GM12874 (cell line): ENCODE measurements around the gene PLPP1.

Source experiments
- TF ChIP-seq, protein P1 (sequence below): IDR thresholded peaks from 2 replicates; pipeline ENCODE4 v1.5.1; 2011; ENCODE audit warnings: low read depth, mild to moderate bottlenecking, control low read depth, low read length, moderate library complexity; ENCODE audit not compliant: insufficient read depth

The PLPP1 gene

DNA sequence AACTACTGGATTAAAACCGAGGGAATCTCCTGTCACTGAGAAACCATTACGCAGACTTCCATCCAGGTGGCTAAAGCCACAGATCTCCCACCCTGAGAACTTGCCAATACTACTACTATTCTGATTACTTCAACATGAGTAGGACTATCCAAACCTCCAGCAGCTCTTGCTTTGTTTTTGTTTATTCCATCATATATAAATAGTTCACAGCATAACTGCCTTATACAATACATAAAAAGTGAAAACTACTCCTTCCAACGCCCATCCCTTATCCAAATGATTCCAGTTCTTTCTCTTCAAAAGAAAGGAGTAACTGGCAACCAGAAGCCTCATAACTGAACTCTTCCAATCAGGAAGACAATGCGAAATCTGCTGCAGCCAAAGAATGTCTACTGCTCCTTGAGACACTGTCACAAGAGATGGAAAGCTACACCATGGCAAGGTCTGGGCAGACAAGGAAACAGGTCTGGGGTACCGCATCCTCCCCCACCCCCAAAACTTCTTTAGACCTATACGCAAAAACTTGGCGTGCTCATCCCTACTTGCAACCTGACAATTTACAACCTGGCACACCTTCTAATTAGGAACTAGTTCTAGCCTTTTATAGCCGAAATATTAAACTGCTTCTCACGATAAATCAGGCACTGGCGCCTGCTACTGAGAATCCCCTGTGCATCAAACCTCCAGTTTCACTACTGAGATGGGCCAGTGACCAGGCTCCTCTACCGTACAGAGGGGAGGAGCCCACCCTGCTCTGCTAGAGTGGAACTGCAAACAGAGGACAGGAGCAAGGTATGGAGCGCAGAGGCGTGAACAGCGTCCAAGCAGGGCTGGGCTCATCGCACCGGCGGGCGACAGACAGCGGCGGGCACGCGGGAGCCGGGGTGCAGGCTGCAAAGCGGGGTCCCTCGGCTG, 986 bp downstream of the PLPP1 start:
- TF ChIP-seq, protein P1, sequence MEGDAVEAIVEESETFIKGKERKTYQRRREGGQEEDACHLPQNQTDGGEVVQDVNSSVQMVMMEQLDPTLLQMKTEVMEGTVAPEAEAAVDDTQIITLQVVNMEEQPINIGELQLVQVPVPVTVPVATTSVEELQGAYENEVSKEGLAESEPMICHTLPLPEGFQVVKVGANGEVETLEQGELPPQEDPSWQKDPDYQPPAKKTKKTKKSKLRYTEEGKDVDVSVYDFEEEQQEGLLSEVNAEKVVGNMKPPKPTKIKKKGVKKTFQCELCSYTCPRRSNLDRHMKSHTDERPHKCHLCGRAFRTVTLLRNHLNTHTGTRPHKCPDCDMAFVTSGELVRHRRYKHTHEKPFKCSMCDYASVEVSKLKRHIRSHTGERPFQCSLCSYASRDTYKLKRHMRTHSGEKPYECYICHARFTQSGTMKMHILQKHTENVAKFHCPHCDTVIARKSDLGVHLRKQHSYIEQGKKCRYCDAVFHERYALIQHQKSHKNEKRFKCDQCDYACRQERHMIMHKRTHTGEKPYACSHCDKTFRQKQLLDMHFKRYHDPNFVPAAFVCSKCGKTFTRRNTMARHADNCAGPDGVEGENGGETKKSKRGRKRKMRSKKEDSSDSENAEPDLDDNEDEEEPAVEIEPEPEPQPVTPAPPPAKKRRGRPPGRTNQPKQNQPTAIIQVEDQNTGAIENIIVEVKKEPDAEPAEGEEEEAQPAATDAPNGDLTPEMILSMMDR: no peak

DNA sequence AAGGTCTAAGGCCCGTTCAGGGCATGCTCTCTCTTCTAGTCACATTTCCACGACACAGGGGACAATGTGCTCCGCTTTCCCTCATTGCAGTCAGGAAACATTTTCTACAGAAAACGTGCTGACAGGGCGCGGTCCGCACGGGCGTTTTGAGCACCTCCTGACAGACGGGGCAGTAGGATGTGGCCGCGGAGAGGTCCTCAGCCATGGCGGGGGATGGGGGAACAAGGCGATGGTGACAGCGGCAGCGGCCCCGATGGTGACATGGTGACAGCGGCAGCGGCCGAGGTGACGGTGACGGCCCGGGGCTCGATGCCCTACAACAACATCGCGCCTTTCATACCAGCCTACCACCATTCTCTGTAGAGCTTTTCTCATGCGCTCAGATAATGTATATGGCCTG, 4.1 kb downstream of the PLPP1 start:
- TF ChIP-seq, protein P1: no peak

DNA sequence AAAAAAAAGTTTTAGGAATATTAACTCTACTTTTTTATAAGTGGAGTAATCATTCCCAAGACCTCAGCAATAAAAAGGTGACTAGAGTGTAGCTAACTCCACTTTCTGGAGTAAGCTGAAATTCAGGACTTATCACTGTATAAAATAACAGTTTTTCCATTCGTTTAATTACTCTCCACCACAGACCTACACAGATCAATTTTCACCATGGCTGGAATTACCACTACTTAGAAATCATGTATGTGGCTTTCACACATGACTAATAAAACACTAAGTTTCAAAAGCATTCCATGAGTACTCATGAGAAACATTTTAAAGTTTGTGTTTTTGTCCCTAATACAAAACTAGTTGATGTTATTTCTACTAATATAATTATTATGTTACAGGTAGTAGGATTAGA, 9.9 kb downstream of the PLPP1 start:
- TF ChIP-seq, protein P1: no peak

DNA sequence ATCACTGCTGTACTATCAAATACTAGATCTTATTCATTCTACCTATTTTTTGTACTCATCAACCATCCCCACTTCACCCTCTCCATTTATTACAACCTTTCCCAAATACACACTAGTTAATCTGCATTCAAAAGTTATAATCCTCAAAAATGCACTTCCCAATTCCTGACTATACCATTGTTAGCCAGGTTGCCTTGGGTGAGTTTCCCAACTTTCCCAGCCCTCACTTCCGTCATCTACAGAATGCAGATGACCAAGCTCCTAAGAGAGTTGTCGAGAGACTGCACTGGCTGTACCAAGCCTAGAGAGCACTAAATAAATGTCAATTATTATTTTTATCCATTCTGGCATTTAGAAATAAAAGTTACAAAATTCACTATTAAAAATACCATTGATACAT, 11.5 kb downstream of the PLPP1 start:
- TF ChIP-seq, protein P1: no peak

DNA sequence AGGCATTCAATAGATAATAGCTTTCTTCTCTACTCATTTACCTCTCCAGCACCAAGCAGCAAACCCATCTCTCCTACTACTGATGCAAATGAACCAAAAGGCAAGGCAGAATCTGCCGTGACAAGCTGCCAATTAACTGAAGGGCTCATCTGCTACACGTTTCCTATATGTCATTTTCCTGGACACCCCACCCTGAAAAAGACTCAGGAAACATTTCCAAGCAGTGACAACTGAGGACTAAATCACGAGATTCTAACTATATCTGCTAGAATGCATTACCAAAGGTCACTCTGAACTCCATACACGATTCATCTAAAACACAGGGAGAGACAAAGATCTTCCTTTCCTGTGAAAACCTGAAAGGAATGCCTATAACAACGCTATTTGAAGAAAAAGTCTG, 12.9 kb downstream of the PLPP1 start:
- TF ChIP-seq, protein P1: no peak

DNA sequence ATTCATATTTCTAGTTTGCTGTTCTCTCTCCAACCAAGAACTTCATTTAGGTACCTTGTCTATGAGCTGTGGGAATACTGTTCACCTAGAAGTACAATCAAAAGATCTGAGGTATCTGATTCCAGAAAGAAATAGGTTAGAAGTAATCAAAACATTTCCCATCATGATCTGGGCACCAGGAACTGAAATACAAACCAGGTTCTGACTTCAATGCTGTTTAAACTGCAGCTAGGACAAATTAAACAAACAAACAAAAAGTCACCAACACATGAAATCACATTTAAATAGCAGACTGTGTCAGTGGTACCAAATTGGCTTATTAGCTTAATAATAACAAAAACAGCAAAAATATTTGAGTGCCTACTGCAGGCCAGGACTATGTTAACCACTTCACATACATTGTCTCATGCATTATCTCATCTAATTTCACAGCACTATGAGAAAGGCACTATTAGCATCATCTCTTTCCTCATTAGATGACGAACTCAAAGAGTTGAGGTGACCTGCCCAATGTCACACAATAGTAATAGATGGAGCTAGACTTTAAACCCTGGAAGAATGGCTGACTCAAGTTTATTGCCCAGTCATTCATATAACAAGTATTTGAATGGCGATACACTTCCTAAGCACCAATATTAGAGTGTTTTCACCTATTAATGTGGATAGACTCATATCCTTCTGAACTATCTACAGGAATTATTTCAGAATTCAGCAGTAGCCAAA, 14.5 kb downstream of the PLPP1 start:
- TF ChIP-seq, protein P1: no peak

DNA sequence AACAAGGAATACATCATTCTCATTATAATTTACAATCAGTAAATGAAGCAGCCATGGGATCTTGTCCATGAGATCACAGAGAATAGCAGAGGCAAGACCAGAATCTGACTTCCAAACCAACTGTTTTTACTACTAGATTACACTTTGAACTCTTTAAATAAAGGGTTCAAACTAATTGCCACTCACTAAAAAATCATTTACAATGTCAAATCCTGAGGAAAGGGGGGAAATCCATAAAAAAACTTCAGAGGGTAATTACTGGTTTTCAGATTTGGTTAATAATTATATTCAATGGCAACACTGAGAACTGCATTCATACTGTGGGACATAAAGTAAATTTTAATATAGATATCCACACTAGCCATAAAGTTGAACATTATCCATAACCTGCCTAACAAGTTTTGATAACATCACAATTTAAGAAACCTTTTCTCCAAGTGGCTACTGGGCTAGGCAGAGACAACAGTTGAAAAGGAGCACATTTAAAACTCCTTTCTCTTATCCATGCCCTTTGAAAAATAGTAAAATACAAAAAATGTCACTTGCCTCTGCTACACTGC, 15.9 kb downstream of the PLPP1 start:
- TF ChIP-seq, protein P1: no peak
